Gastroesophageal sphincter (tissue), 3 donors: ENCODE results near the gene PCP2.

Source experiments
- CTCF ChIP-seq, 4 experiments: fragments of 200-600 bp in 2 of 4; fragments of 450-650 bp in 2 of 4; sonication (generic) in 1 of 4; IDR thresholded peaks; one replicate each; pipeline ENCODE4 v1.5.1; 2017 to 2019; ENCODE audit warnings: antibody characterized with exemption in 4 of 4, mild to moderate bottlenecking in 2 of 4, moderate library complexity in 2 of 4
- POLR2AphosphoS5 ChIP-seq: sonication (generic); formaldehyde crosslinking; IDR thresholded peaks from one replicate; pipeline ENCODE4 v1.6.1; 2017; ENCODE audit warnings: antibody characterized with exemption

DNA sequence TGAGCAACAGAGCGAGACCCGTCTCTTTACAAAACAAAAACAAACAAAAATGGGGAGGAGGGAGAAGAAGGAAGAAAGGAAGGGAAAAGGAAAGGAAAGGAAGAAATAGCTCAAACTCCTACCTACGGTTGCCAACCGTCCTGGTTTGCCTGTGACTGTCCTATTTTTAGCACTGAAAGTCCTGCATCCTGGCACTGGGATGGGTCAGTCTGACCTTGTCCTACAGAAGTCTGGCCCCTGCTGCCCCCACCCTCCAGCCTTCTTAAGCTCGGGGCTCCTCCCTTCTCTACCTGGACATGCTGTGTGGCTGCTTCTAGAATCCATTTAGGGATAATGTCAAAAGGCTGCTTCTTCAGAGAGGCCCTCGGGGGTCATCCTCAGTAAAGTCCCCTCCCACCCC is 2.2 kb upstream of the PCP2 start:
- TF ChIP-seq CTCF (IDR thresholded peaks at IDR 0.05) (no peak), POLR2AphosphoS5 (no peak)
